ENCODE measurements around the gene INPP5D. TPM values are rescaled to one million over a fixed set of nuclear protein-coding genes. Genes with fewer than 3 reads are reported as not detected.

INPP5D gene
- total RNA-seq, 4 donors from 2014 or later = 11.6 to 333 (median 26.2) TPM

- TF ChIP-seq CTCF (IDR thresholded peaks at IDR 0.05) (no peak), POLR2A (IDR thresholded peaks at IDR 0.05) (no peak)
- Histone ChIP-seq H3K36me3 (no peaks in the 10 kb centered on the region), H3K4me1 (no peaks in the 10 kb centered on the region), H3K27ac (no peak overlapping the region), H3K9me3 (no peaks in the 10 kb centered on the region), H3K4me3 (no peak overlapping the region), H3K27me3 (no peaks in the 10 kb centered on the region)
- DNase-seq = no peak
Measured at GRCh38 chr2:233233618-233234230, 173.6 kb downstream of the INPP5D start.

GRCh38 chr2:233234264-233234663, 174.1 kb downstream of the INPP5D start:
- TF ChIP-seq POLR2A (IDR thresholded peaks at IDR 0.05) (no peak), CTCF (IDR thresholded peaks at IDR 0.05) (no peak)

GRCh38 chr2:233234996-233235395, 174.9 kb downstream of the INPP5D start:
- Histone ChIP-seq H3K4me3 (no peak overlapping the region), H3K27me3 (no peaks in the 10 kb centered on the region), H3K27ac (no peak overlapping the region), H3K9me3 (no peaks in the 10 kb centered on the region), H3K36me3 (no peaks in the 10 kb centered on the region), H3K4me1 (no peaks in the 10 kb centered on the region)
- TF ChIP-seq POLR2A (IDR thresholded peaks at IDR 0.05) (no peak), CTCF (IDR thresholded peaks at IDR 0.05) (no peak)
- no peak for DNase-seq

More at GRCh38 chr2:233234264-233234663, 174.1 kb downstream of the INPP5D start:
- H3K36me3 ChIP-seq = no peaks in the 10 kb centered on the region
- no peaks in the 10 kb centered on the region for H3K27me3 ChIP-seq
- DNase-seq = no peak
- no peak overlapping the region for H3K4me3 ChIP-seq
- no peaks in the 10 kb centered on the region for H3K9me3 ChIP-seq
- H3K4me1 ChIP-seq = no peaks in the 10 kb centered on the region
- H3K27ac ChIP-seq = no peak overlapping the region

GRCh38 chr2:233235977-233236376, 175.8 kb downstream of the INPP5D start:
- Histone ChIP-seq H3K27me3 (no peaks in the 10 kb centered on the region), H3K36me3 (no peaks in the 10 kb centered on the region), H3K9me3 (no peaks in the 10 kb centered on the region), H3K4me3 (no peak overlapping the region), H3K27ac (no peak overlapping the region), H3K4me1 (peaks cover 0 to 4% (median 2%) of the 10 kb centered on the region in 4 donors)
- TF ChIP-seq POLR2A (IDR thresholded peaks at IDR 0.05) (no peak), CTCF (IDR thresholded peaks at IDR 0.05) (no peak)
- no peak for DNase-seq

GRCh38 chr2:233236820-233237589, 176.9 kb downstream of the INPP5D start:
- H3K4me3 ChIP-seq = no peak overlapping the region
- H3K27ac ChIP-seq = no peak overlapping the region
- DNase-seq = no peak
- peaks cover 0 to 10% (median 5%) of the 10 kb centered on the region in 4 donors for H3K4me1 ChIP-seq
- TF ChIP-seq POLR2A (IDR thresholded peaks at IDR 0.05) (no peak), CTCF (IDR thresholded peaks at IDR 0.05) (no peak)
- H3K36me3 ChIP-seq = no peaks in the 10 kb centered on the region
- no peaks in the 10 kb centered on the region for H3K9me3 ChIP-seq
- no peaks in the 10 kb centered on the region for H3K27me3 ChIP-seq
